ENCODE results near the gene PHKG1. TPM values are rescaled to one million over a fixed set of nuclear protein-coding genes. Genes with fewer than 3 reads are reported as not detected.

The PHKG1 gene
- polyA plus RNA-seq, 3 donors: 1.1 TPM; not detected in 2

DNA sequence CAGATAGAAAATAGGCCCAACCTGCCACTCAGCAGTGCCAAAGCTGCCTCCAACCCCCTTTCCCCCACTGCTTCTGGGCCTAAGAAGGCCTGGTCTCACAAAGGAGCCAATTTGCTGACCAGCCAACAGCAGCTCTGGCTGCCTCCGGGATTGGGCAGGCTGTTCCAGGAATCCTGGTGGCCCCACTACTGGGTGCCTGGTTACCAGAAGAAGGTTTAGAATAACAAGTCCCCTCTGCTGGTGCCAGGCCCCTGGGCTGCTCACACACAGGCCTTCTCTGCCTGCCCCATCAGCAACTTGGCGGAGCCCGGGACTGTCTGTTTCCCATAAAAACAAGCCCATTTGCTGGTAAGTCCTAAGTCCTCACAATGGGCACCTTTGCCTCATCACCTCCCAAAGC lies 1.2 kb downstream of the PHKG1 start:
- Histone ChIP-seq H3K27ac (ENCODE audit: low read depth in 1 of 2, low read length in 2 of 2) (no peak overlapping the region), H3K9me3 (replicated peaks in 1 of 2; ENCODE audit: control insufficient read depth in 1 of 2, insufficient read depth in 1 of 2, low read length in 2 of 2) (no peaks in the 10 kb centered on the region), H3K4me3 (replicated peaks in 1 of 3; ENCODE audit: low read depth in 2 of 3, low read length in 3 of 3) (no peak overlapping the region), H3K36me3 (replicated peaks in 1 of 2; ENCODE audit: control insufficient read depth in 1 of 2, insufficient read depth in 2 of 2, low read length in 2 of 2) (peaks cover 2 to 7% of the 10 kb centered on the region in 2 donors), H3K4me1 (ENCODE audit: control insufficient read depth in 1 of 2, insufficient read depth in 2 of 2, low read length in 2 of 2) (no peaks in the 10 kb centered on the region), H3K79me2 (ENCODE audit: insufficient read depth, low read length) (no peaks in the 10 kb centered on the region), H2AFZ (ENCODE audit: insufficient read depth, low read depth, low read length, poor library complexity, severe bottlenecking) (no peak overlapping the region), H3K27me3 (ENCODE audit: control insufficient read depth in 2 of 2, insufficient read depth in 2 of 2, low read length in 2 of 2) (no peaks in the 10 kb centered on the region), H3K9ac (ENCODE audit: insufficient read depth, low read length, poor library complexity, severe bottlenecking) (no peak overlapping the region), H4K20me1 (ENCODE audit: insufficient read depth, low read length) (no peaks in the 10 kb centered on the region), H3K4me2 (replicated peaks; ENCODE audit: extremely low read depth, low read length, poor library complexity, severe bottlenecking) (no peak overlapping the region)
- WGBS (ENCODE audit: insufficient coverage): 93% methylated on average over 3 of the region's 3 CpGs
- no peak for DNase-seq
- Mint-ChIP-seq H3K4me3 (no peak overlapping the region), H3K27me3 (ENCODE audit: low read depth in 3 of 3) (peaks cover 0 to 3% (median 0%) of the 10 kb centered on the region in 3 donors), H3K36me3 (peaks cover 7 to 12% of the 10 kb centered on the region in 2 donors), H3K9me3 (peaks cover 0 to 3% (median 0%) of the 10 kb centered on the region in 7 donors), H3K27ac (peak overlapping the region in 1 of 7 donors; percentile 21), H3K4me1 (no peaks in the 10 kb centered on the region)
- TF ChIP-seq CTCF (IDR thresholded peaks at IDR 0.05): no peak
- intact Hi-C loops (cut with micrococcal nuclease): no loop called here

DNA sequence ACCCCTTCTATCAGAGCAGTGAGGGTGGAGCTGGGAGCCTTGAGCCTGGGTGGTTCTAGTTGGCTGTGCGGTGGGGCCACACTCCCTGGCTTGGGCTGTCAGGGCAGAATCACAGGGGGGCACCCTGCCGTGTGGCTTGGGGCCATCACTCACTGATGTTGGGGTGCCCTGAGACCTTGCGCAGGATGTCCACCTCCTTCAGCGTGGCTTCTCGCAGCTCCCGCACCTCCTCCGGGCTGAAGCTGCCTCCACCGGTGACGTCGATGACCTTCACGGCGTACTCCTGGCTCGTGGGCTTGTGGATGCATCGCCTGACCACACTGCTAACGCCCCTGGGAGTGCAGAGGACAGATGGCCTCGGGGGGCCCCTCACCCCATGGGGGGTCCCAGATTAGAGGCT lies 5.3 kb downstream of the PHKG1 start:
- DNase-seq: no peak
- Histone ChIP-seq H3K27me3 (ENCODE audit: control insufficient read depth in 2 of 2, insufficient read depth in 2 of 2, low read length in 2 of 2) (no peaks in the 10 kb centered on the region), H3K79me2 (ENCODE audit: insufficient read depth, low read length) (no peaks in the 10 kb centered on the region), H3K9me3 (replicated peaks in 1 of 2; ENCODE audit: control insufficient read depth in 1 of 2, insufficient read depth in 1 of 2, low read length in 2 of 2) (no peaks in the 10 kb centered on the region), H3K4me3 (replicated peaks in 1 of 3; ENCODE audit: low read depth in 2 of 3, low read length in 3 of 3) (no peak overlapping the region), H2AFZ (ENCODE audit: insufficient read depth, low read depth, low read length, poor library complexity, severe bottlenecking) (no peak overlapping the region), H3K36me3 (replicated peaks in 1 of 2; ENCODE audit: control insufficient read depth in 1 of 2, insufficient read depth in 2 of 2, low read length in 2 of 2) (peaks cover 2 to 7% of the 10 kb centered on the region in 2 donors), H3K9ac (ENCODE audit: insufficient read depth, low read length, poor library complexity, severe bottlenecking) (no peak overlapping the region), H3K4me1 (ENCODE audit: control insufficient read depth in 1 of 2, insufficient read depth in 2 of 2, low read length in 2 of 2) (no peaks in the 10 kb centered on the region), H4K20me1 (ENCODE audit: insufficient read depth, low read length) (no peaks in the 10 kb centered on the region), H3K27ac (ENCODE audit: low read depth in 1 of 2, low read length in 2 of 2) (no peak overlapping the region), H3K4me2 (replicated peaks; ENCODE audit: extremely low read depth, low read length, poor library complexity, severe bottlenecking) (no peak overlapping the region)
- no peak for TF ChIP-seq CTCF (IDR thresholded peaks at IDR 0.05)
- H3K36me3 Mint-ChIP-seq: peaks cover 7 to 17% of the 10 kb centered on the region in 2 donors
- peaks cover 0 to 5% (median 0%) of the 10 kb centered on the region in 7 donors for H3K9me3 Mint-ChIP-seq
- intact Hi-C loops (cut with micrococcal nuclease): no loop called here
- H3K27me3 Mint-ChIP-seq (ENCODE audit: low read depth in 3 of 3): peaks cover 0 to 3% (median 0%) of the 10 kb centered on the region in 3 donors
- no peak overlapping the region for H3K27ac Mint-ChIP-seq
- no peaks in the 10 kb centered on the region for H3K4me1 Mint-ChIP-seq
- 98% methylated on average over 15 of the region's 16 CpGs for WGBS (ENCODE audit: insufficient coverage)
- no peak overlapping the region for H3K4me3 Mint-ChIP-seq

All from CD14-positive monocyte (primary cell).